Stimulated activated memory B cell treated with anti-CD40 and anti-IgM and Interleukin-4, amounts not matched to agents 10 μg/mL and 1 μg/mL and 100 μg/mL, for 72 hours (primary cell): ENCODE data around the gene PLD2.
A peak's percentile ranks its signal among the peaks of the same experiment; 100 is the strongest.
"Not testable (repeated sequence)": the region's sequence is repeated elsewhere in the genome, so short reads cannot be mapped to it uniquely, and the experiment has no call there.

Experiments
- ATAC-seq: fragments of 150-1000 bp; cut with Tn5 transposase; 2 replicates; pipeline ENCODE4 v1.10.0; 2021
- H3K27ac Mint-ChIP-seq: one replicate; pipeline ENCODE4 v1.8.0; 2022; ENCODE audit warnings: mild to moderate bottlenecking, mixed read lengths
- H3K27me3 Mint-ChIP-seq: one replicate; pipeline ENCODE4 v1.8.0; 2022; ENCODE audit warnings: mixed read lengths
- H3K36me3 Mint-ChIP-seq: one replicate; pipeline ENCODE4 v1.8.0; 2022; ENCODE audit warnings: mixed read lengths
- H3K4me1 Mint-ChIP-seq: one replicate; pipeline ENCODE4 v1.8.0; 2022; ENCODE audit warnings: mixed read lengths
- H3K4me3 Mint-ChIP-seq: one replicate; pipeline ENCODE4 v1.8.0; 2022; ENCODE audit warnings: mild to moderate bottlenecking, moderate library complexity, mixed read lengths
- H3K9me3 Mint-ChIP-seq: one replicate; pipeline ENCODE4 v1.8.0; 2022; ENCODE audit warnings: mixed read lengths

Gene PLD2

GRCh38 chr17:4810696-4811290, 3.8 kb downstream of the PLD2 start:
- H3K9me3 Mint-ChIP-seq: no peaks in the 10 kb centered on the region
- ATAC-seq: no peak
- peaks cover 19% of the 10 kb centered on the region for H3K4me1 Mint-ChIP-seq
- H3K36me3 Mint-ChIP-seq: peaks cover 43% of the 10 kb centered on the region
- no peak overlapping the region for H3K4me3 Mint-ChIP-seq
- H3K27ac Mint-ChIP-seq: no peak overlapping the region
- H3K27me3 Mint-ChIP-seq: no peaks in the 10 kb centered on the region

- no peak overlapping the region for H3K4me3 Mint-ChIP-seq
- no peaks in the 10 kb centered on the region for H3K9me3 Mint-ChIP-seq
- ATAC-seq: no peak
- peaks cover 19% of the 10 kb centered on the region for H3K4me1 Mint-ChIP-seq
- H3K27me3 Mint-ChIP-seq: no peaks in the 10 kb centered on the region
- H3K36me3 Mint-ChIP-seq: peaks cover 50% of the 10 kb centered on the region
- H3K27ac Mint-ChIP-seq: no peak overlapping the region
Measured at GRCh38 chr17:4811471-4811870, 4.5 kb downstream of the PLD2 start.

- H3K36me3 Mint-ChIP-seq: peaks cover 60% of the 10 kb centered on the region
- no peaks in the 10 kb centered on the region for H3K27me3 Mint-ChIP-seq
- no peaks in the 10 kb centered on the region for H3K9me3 Mint-ChIP-seq
- H3K4me3 Mint-ChIP-seq: no peak overlapping the region
- peaks cover 16% of the 10 kb centered on the region for H3K4me1 Mint-ChIP-seq
- no peak overlapping the region for H3K27ac Mint-ChIP-seq
- no peak for ATAC-seq
Measured at GRCh38 chr17:4812690-4813089, 5.7 kb downstream of the PLD2 start.

- Mint-ChIP-seq H3K4me3 (no peak overlapping the region), H3K9me3 (no peaks in the 10 kb centered on the region), H3K27me3 (no peaks in the 10 kb centered on the region), H3K36me3 (peaks cover 62% of the 10 kb centered on the region), H3K27ac (no peak overlapping the region), H3K4me1 (no peaks in the 10 kb centered on the region)
- no peak for ATAC-seq
Measured at GRCh38 chr17:4815043-4815675, 8.2 kb downstream of the PLD2 start.

GRCh38 chr17:4816826-4817225, 9.9 kb downstream of the PLD2 start:
- no peak for ATAC-seq
- no peaks in the 10 kb centered on the region for H3K4me1 Mint-ChIP-seq
- H3K4me3 Mint-ChIP-seq: no peak overlapping the region
- no peaks in the 10 kb centered on the region for H3K9me3 Mint-ChIP-seq
- peak overlapping the region; percentile 13 for H3K27ac Mint-ChIP-seq
- no peaks in the 10 kb centered on the region for H3K27me3 Mint-ChIP-seq
- peaks cover 51% of the 10 kb centered on the region for H3K36me3 Mint-ChIP-seq

GRCh38 chr17:4818276-4818675, 11.3 kb downstream of the PLD2 start:
- H3K9me3 Mint-ChIP-seq: no peaks in the 10 kb centered on the region
- H3K27ac Mint-ChIP-seq: no peak overlapping the region
- H3K36me3 Mint-ChIP-seq: peaks cover 64% of the 10 kb centered on the region
- ATAC-seq: no peak
- H3K4me1 Mint-ChIP-seq: no peaks in the 10 kb centered on the region
- no peaks in the 10 kb centered on the region for H3K27me3 Mint-ChIP-seq
- H3K4me3 Mint-ChIP-seq: no peak overlapping the region

GRCh38 chr17:4822835-4823234, 15.9 kb downstream of the PLD2 start:
- Mint-ChIP-seq H3K27ac (no peak overlapping the region), H3K27me3 (no peaks in the 10 kb centered on the region), H3K9me3 (no peaks in the 10 kb centered on the region), H3K36me3 (peaks cover 33% of the 10 kb centered on the region), H3K4me3 (no peak overlapping the region), H3K4me1 (no peaks in the 10 kb centered on the region)
- ATAC-seq: no peak

GRCh38 chr17:4823373-4824089, 16.6 kb downstream of the PLD2 start:
- Mint-ChIP-seq H3K36me3 (peaks cover 28% of the 10 kb centered on the region), H3K4me3 (no peak overlapping the region), H3K27ac (no peak overlapping the region), H3K27me3 (no peaks in the 10 kb centered on the region), H3K4me1 (no peaks in the 10 kb centered on the region), H3K9me3 (no peaks in the 10 kb centered on the region)
- no peak for ATAC-seq

GRCh38 chr17:4827399-4827798, 20.4 kb downstream of the PLD2 start:
- H3K27ac Mint-ChIP-seq: no peak overlapping the region

GRCh38 chr17:4832829-4833177, 25.9 kb downstream of the PLD2 start:
- peak overlapping the region; percentile 87 for H3K27ac Mint-ChIP-seq
- peak overlapping the region; percentile 91 for H3K4me3 Mint-ChIP-seq
- not testable (repeated sequence) for H3K9me3 Mint-ChIP-seq, H3K27me3 Mint-ChIP-seq, H3K36me3 Mint-ChIP-seq
- peaks cover 32% of the 10 kb centered on the region for H3K4me1 Mint-ChIP-seq
- ATAC-seq: peak; percentile 41

More at GRCh38 chr17:4827399-4827798, 20.4 kb downstream of the PLD2 start:
- H3K36me3 Mint-ChIP-seq: peaks cover 11% of the 10 kb centered on the region
- no peaks in the 10 kb centered on the region for H3K4me1 Mint-ChIP-seq
- no peaks in the 10 kb centered on the region for H3K27me3 Mint-ChIP-seq
- ATAC-seq: no peak
- H3K9me3 Mint-ChIP-seq: no peaks in the 10 kb centered on the region
- H3K4me3 Mint-ChIP-seq: no peak overlapping the region

- Mint-ChIP-seq H3K9me3 (no peaks in the 10 kb centered on the region), H3K27ac (peak within 1 kb of the TSS; percentile 87), H3K36me3 (peaks cover 10% of the 10 kb centered on the region), H3K4me3 (peak within 1 kb of the TSS; percentile 91), H3K27me3 (no peaks in the 10 kb centered on the region), H3K4me1 (peaks cover 34% of the 10 kb centered on the region)
- ATAC-seq: peak; percentile 93
Measured at GRCh38 chr17:4833178-4833940, 26.4 kb downstream of the PLD2 start, which contains the start of gene MINK1. Gene MINK1 (plus strand): TSS chr17:4833340. CDS start chr17:4833584, 244 bp downstream.

GRCh38 chr17:4833941-4834680, 27.2 kb downstream of the PLD2 start:
- Mint-ChIP-seq H3K9me3 (no peaks in the 10 kb centered on the region), H3K27ac (peak overlapping the region; percentile 87), H3K4me1 (peaks cover 37% of the 10 kb centered on the region), H3K27me3 (no peaks in the 10 kb centered on the region), H3K4me3 (peak overlapping the region; percentile 91), H3K36me3 (peaks cover 10% of the 10 kb centered on the region)
- no peak for ATAC-seq

GRCh38 chr17:4834681-4835020, 27.7 kb downstream of the PLD2 start:
- peaks cover 42% of the 10 kb centered on the region for H3K4me1 Mint-ChIP-seq
- no peaks in the 10 kb centered on the region for H3K27me3 Mint-ChIP-seq
- no peaks in the 10 kb centered on the region for H3K9me3 Mint-ChIP-seq
- H3K27ac Mint-ChIP-seq: peak overlapping the region; percentile 87
- peaks cover 15% of the 10 kb centered on the region for H3K36me3 Mint-ChIP-seq
- H3K4me3 Mint-ChIP-seq: peak overlapping the region; percentile 91
- ATAC-seq: no peak

- H3K27me3 Mint-ChIP-seq: no peaks in the 10 kb centered on the region
- no peak for ATAC-seq
- H3K9me3 Mint-ChIP-seq: no peaks in the 10 kb centered on the region
- H3K4me3 Mint-ChIP-seq: no peak overlapping the region
- peak overlapping the region; percentile 87 for H3K27ac Mint-ChIP-seq
- H3K4me1 Mint-ChIP-seq: peaks cover 58% of the 10 kb centered on the region
- H3K36me3 Mint-ChIP-seq: peaks cover 27% of the 10 kb centered on the region
Measured at GRCh38 chr17:4836221-4836620, 29.3 kb downstream of the PLD2 start.
